PC-3 (cell line): ENCODE results near the gene OR1F1. TPM values are rescaled to one million over a fixed set of nuclear protein-coding genes. Genes with fewer than 3 reads are reported as not detected.

Experiments used
- ATAC-seq: fragments of 200-7000 bp; cut with Tn5 transposase; 2 replicates; pipeline ENCODE4 v1.9.1; 2020; ENCODE audit warnings: mild to moderate bottlenecking, moderate library complexity
- BruUV-seq: library from RNA; stranded (reverse); fragments of 400-500 nt; replicated peaks from 2 replicates; lab custom pipeline; 2021; lab: Mats Ljungman, UMichigan
- CTCF ChIA-PET: fragments of 300-600 bp; sonication (Branson Sonifier 250); formaldehyde crosslinking; loops from one replicate; lab custom pipeline; 2022; ENCODE audit warnings: antibody characterized with exemption; lab: Charles Lee
- POLR2A ChIA-PET: fragments of 300-600 bp; sonication (Branson Sonifier 250); formaldehyde crosslinking; loops from one replicate; lab custom pipeline; 2022; ENCODE audit warnings: antibody characterized with exemption; ENCODE audit not compliant: unreplicated experiment; lab: Charles Lee
- DNase-seq: peaks from one replicate; pipeline ENCODE4 v3.0.0-alpha.2; 2015
- H2AFZ ChIP-seq: fragments of 300-600 bp; sonication (generic); 2 replicates; pipeline ENCODE4 v1.6.0; 2016; ENCODE audit warnings: antibody characterized with exemption, low read length
- H3F3A ChIP-seq: fragments of 300-600 bp; sonication (generic); one replicate; pipeline ENCODE4 v1.6.0; 2017; ENCODE audit warnings: antibody characterized with exemption, low read length, control low read depth, mild to moderate bottlenecking; ENCODE audit not compliant: unreplicated experiment
- H3K27ac ChIP-seq: fragments of 300-600 bp; sonication (generic); 2 replicates; pipeline ENCODE4 v1.5.1; 2016; ENCODE audit warnings: mild to moderate bottlenecking, low read length
- H3K27me3 ChIP-seq: fragments of 300-600 bp; sonication (generic); 2 replicates; pipeline ENCODE4 v1.6.1; 2016; ENCODE audit warnings: low read length, mixed read lengths
- H3K36me3 ChIP-seq: fragments of 300-600 bp; sonication (generic); 2 replicates; pipeline ENCODE4 v1.6.1; 2016; ENCODE audit warnings: low read depth, mixed run types, low read length, mixed read lengths
- H3K4me1 ChIP-seq: fragments of 300-600 bp; sonication (generic); 2 replicates; pipeline ENCODE4 v1.5.1; 2016; ENCODE audit warnings: low read length; ENCODE audit not compliant: insufficient read depth
- H3K4me2 ChIP-seq: fragments of 300-600 bp; sonication (generic); 2 replicates; pipeline ENCODE4 v1.6.0; 2016; ENCODE audit warnings: low read length
- H3K4me3 ChIP-seq: fragments of 300-600 bp; sonication (generic); 2 replicates; pipeline ENCODE4 v1.5.1; 2016; ENCODE audit warnings: mild to moderate bottlenecking, low read length, mixed read lengths
- H3K79me2 ChIP-seq: fragments of 300-600 bp; sonication (generic); 2 replicates; pipeline ENCODE4 v1.6.1; 2017; ENCODE audit warnings: low read length, mixed read lengths
- H3K9ac ChIP-seq: fragments of 300-600 bp; sonication (generic); 2 replicates; pipeline ENCODE4 v1.6.0; 2016; ENCODE audit warnings: mild to moderate bottlenecking, low read length
- H3K9me2 ChIP-seq: fragments of 300-600 bp; sonication (generic); replicated peaks from 2 replicates; pipeline ENCODE4 v1.6.1; 2016; ENCODE audit warnings: mixed run types, low read length, mixed read lengths
- H3K9me3 ChIP-seq: fragments of 300-600 bp; sonication (generic); 2 replicates; pipeline ENCODE4 v1.6.1; 2016; ENCODE audit warnings: low read length, mixed read lengths
- H4K20me1 ChIP-seq: fragments of 300-600 bp; sonication (generic); 2 replicates; pipeline ENCODE4 v1.6.1; 2016; ENCODE audit warnings: low read length, mixed read lengths
- EZH2 ChIP-seq: fragments of 300-600 bp; sonication (generic); IDR thresholded peaks from one replicate; pipeline ENCODE4 v1.6.1; 2017; ENCODE audit warnings: antibody characterized with exemption, mild to moderate bottlenecking, low read length; ENCODE audit not compliant: unreplicated experiment
- EZH2phosphoT487 ChIP-seq: fragments of 300-600 bp; sonication (generic); IDR thresholded peaks from 2 replicates; pipeline ENCODE4 v1.6.1; 2018; ENCODE audit warnings: mild to moderate bottlenecking, antibody characterized with exemption, low read length, borderline replicate concordance
- intact Hi-C: fragments of 100-400 bp; cut with micrococcal nuclease; formaldehyde crosslinking; loops from 2 replicates; pipeline ENCODE4 v1.9.0; 2023
- total RNA-seq: library from RNA; depleted of rRNA; stranded (reverse); fragments of >200 nt; gene quantifications from 2 replicates; pipeline ENCODE4 v1.2.3, GENCODE V29; 2014
- TF ChIP-seq, protein P1 (sequence below): fragments of 300-600 bp; sonication (generic); conservative IDR thresholded peaks from 2 replicates; pipeline ENCODE4 v1.5.1; 2017; ENCODE audit warnings: antibody characterized with exemption, low read depth, mild to moderate bottlenecking, low read length

The OR1F1 gene
- total RNA-seq, 1 experiment from 2014 or later = not detected

DNA sequence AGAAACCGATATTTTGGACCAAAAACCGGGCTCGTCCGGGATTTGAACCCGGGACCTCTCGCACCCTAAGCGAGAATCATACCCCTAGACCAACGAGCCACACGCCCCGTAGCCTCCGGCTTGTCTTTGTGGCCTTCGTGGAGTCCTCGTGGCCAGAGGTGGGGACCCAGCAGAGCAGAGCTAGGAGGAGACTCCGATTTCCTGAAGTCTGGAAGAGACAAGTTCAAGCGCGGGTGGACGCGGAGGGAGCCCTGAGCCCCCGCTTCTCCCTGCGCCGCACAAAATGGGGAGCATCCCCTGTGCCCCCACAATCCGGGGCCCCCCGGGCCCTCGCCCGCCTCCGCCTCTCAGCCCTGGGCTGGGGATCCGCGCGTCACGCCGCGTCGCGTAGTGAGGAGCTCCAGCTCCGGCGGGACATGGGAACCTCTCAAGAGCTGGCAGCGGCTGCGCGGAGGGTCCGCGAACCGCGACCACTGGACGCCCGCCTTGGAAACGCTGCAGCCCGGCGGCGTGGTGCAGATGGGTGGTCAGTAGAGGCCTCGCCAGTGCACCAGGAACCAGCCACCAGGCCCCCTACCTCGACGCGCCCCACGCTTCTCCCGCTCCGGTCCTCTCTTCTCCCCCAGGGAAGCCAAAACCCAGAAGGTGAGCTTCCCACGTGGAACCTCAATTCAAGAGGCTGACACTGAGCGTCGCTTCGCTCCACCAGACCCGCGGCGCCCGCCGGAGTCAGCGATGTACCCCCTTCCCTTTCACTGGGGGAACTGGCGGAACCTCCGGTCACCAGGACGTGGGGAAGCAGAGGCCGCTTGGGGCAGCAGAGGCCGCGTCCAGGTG lies 5.2 kb upstream of the OR1F1 start:
- Histone ChIP-seq H3F3A (no peaks in the 10 kb centered on the region), H3K36me3 (no peaks in the 10 kb centered on the region), H3K79me2 (no peaks in the 10 kb centered on the region), H3K4me3 (no peak overlapping the region), H3K9me3 (no peaks in the 10 kb centered on the region), H3K27ac (no peak overlapping the region), H3K9me2 (no peaks in the 10 kb centered on the region), H2AFZ (no peak overlapping the region), H3K9ac (no peak overlapping the region), H3K4me2 (no peak overlapping the region), H4K20me1 (no peaks in the 10 kb centered on the region), H3K4me1 (no peaks in the 10 kb centered on the region), H3K27me3 (no peaks in the 10 kb centered on the region)
- BruUV-seq = no TSS peak
- CTCF ChIA-PET = no interaction called here
- TF ChIP-seq, protein P1, sequence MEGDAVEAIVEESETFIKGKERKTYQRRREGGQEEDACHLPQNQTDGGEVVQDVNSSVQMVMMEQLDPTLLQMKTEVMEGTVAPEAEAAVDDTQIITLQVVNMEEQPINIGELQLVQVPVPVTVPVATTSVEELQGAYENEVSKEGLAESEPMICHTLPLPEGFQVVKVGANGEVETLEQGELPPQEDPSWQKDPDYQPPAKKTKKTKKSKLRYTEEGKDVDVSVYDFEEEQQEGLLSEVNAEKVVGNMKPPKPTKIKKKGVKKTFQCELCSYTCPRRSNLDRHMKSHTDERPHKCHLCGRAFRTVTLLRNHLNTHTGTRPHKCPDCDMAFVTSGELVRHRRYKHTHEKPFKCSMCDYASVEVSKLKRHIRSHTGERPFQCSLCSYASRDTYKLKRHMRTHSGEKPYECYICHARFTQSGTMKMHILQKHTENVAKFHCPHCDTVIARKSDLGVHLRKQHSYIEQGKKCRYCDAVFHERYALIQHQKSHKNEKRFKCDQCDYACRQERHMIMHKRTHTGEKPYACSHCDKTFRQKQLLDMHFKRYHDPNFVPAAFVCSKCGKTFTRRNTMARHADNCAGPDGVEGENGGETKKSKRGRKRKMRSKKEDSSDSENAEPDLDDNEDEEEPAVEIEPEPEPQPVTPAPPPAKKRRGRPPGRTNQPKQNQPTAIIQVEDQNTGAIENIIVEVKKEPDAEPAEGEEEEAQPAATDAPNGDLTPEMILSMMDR = no peak
- no peak for TF ChIP-seq EZH2
- no peak for TF ChIP-seq EZH2phosphoT487
- intact Hi-C loops = no loop called here
- POLR2A ChIA-PET = no interaction called here
- DNase-seq (peak; percentile 52), ATAC-seq (no peak; the same call in 1 of the 2 replicates)

- no peak for DNase-seq
- H3K4me1 ChIP-seq = no peaks in the 10 kb centered on the region
- ChIA-PET CTCF (no interaction called here), POLR2A (no interaction called here)
- H2AFZ ChIP-seq = no peak overlapping the region
- H4K20me1 ChIP-seq = no peaks in the 10 kb centered on the region
- no peaks in the 10 kb centered on the region for H3K9me2 ChIP-seq
- ATAC-seq = no peak
- no peak overlapping the region for H3K4me3 ChIP-seq
- H3K36me3 ChIP-seq = no peaks in the 10 kb centered on the region
- no peak overlapping the region for H3K27ac ChIP-seq
- no peaks in the 10 kb centered on the region for H3F3A ChIP-seq
- H3K27me3 ChIP-seq = no peaks in the 10 kb centered on the region
- TF ChIP-seq EZH2 (no peak), EZH2phosphoT487 (no peak)
- TF ChIP-seq, protein P1 = no peak
- H3K9me3 ChIP-seq = no peaks in the 10 kb centered on the region
- no TSS peak for BruUV-seq
- H3K4me2 ChIP-seq = no peak overlapping the region
- no peak overlapping the region for H3K9ac ChIP-seq
- intact Hi-C loops = no loop called here
- no peaks in the 10 kb centered on the region for H3K79me2 ChIP-seq
Measured at GRCh38 chr16:3183445-3184139, 4.4 kb upstream of the OR1F1 start.
